Glomerular endothelial cell (primary cell): ENCODE data around the gene TMEM150C. TPM values are rescaled to one million over a fixed set of nuclear protein-coding genes. Genes with fewer than 3 reads are reported as not detected.

Source experiments
- DNase-seq: peaks from one replicate; pipeline ENCODE4 v3.0.0-alpha.2; 2011; ENCODE audit warnings: low read depth, low spot score; ENCODE audit errors: extremely low read depth
- total RNA-seq: library from RNA; depleted of rRNA; stranded (reverse); fragments of >200 nt; gene quantifications from 2 replicates; pipeline ENCODE4 v1.2.3, GENCODE V29; 2015

Gene TMEM150C
- total RNA-seq, 1 donor from 2014 or later: 5.8 TPM

- DNase-seq: no peak
Measured at GRCh38 chr4:82433791-82434190, 128.0 kb downstream of the TMEM150C start.

Other genes starting within 250 kb of the TMEM150C start
- gene HNRNPD, start 188.0 kb downstream of the TMEM150C start, total RNA-seq: 49.4 and 106 TPM in 2 replicates
- gene HNRNPDL, start 131.5 kb downstream of the TMEM150C start, total RNA-seq: 127 and 142 TPM in 2 replicates
- gene ENOPH1, start 131.4 kb downstream of the TMEM150C start, total RNA-seq: 28.8 and 36.1 TPM in 2 replicates
- gene SCD5, start 236.8 kb upstream of the TMEM150C start, total RNA-seq: 28.4 and 35.8 TPM in 2 replicates